ENCODE results near the gene GPC6.
"Not testable (repeated sequence)": the region's sequence is repeated elsewhere in the genome, so short reads cannot be mapped to it uniquely, and the experiment has no call there.

GPC6 gene

GRCh38 chr13:94342436-94343242, 1116.0 kb downstream of the GPC6 start:
- DNase-seq, result no peak

- DNase-seq, result no peak
Observed at GRCh38 chr13:94343243-94343585, 1116.6 kb downstream of the GPC6 start.

- not testable (repeated sequence) for DNase-seq
Observed at GRCh38 chr13:94343687-94344086, 1117.1 kb downstream of the GPC6 start.

GRCh38 chr13:94344126-94344818, 1117.7 kb downstream of the GPC6 start:
- DNase-seq, result no peak

- no peak for DNase-seq
Observed at GRCh38 chr13:94345374-94346195, 1119.0 kb downstream of the GPC6 start.

GRCh38 chr13:94346261-94347019, 1119.8 kb downstream of the GPC6 start:
- DNase-seq, result peak in 1 of 2 experiments; percentile 46

- peak in 1 of 2 experiments; percentile 31 for DNase-seq
Observed at GRCh38 chr13:94351292-94351990, 1124.8 kb downstream of the GPC6 start.

GRCh38 chr13:94352057-94352456, 1125.5 kb downstream of the GPC6 start:
- DNase-seq, result no peak

- DNase-seq, result no peak
Observed at GRCh38 chr13:94353167-94353710, 1126.6 kb downstream of the GPC6 start.

- no peak for DNase-seq
Observed at GRCh38 chr13:94359875-94360274, 1133.3 kb downstream of the GPC6 start.

GRCh38 chr13:94362411-94362909, 1135.9 kb downstream of the GPC6 start:
- DNase-seq, result peak; percentile 58 to 69

GRCh38 chr13:94366677-94367076, 1140.1 kb downstream of the GPC6 start:
- no peak for DNase-seq

- DNase-seq, result no peak
Observed at GRCh38 chr13:94369972-94370436, 1143.4 kb downstream of the GPC6 start.

GRCh38 chr13:94371855-94372254, 1145.2 kb downstream of the GPC6 start:
- no peak for DNase-seq

GRCh38 chr13:94382517-94382916, 1155.9 kb downstream of the GPC6 start:
- no peak for DNase-seq

- DNase-seq, result no peak
Observed at GRCh38 chr13:94382960-94383359, 1156.4 kb downstream of the GPC6 start.

- DNase-seq, result no peak
Observed at GRCh38 chr13:94384231-94384905, 1157.8 kb downstream of the GPC6 start.

GRCh38 chr13:94387047-94387446, 1160.4 kb downstream of the GPC6 start:
- DNase-seq, result no peak

- DNase-seq, result no peak
Observed at GRCh38 chr13:94389604-94390351, 1163.2 kb downstream of the GPC6 start.

GRCh38 chr13:94390881-94391280, 1164.3 kb downstream of the GPC6 start:
- DNase-seq, result no peak

Data from activated CD4-positive, alpha-beta T cell treated with anti-CD3 and anti-CD28 coated beads, Interleukin-2, amount 50 U/mL, for 48 hours (primary cell).